Esophagus (tissue), 2 donors: ENCODE data around the gene ZBTB38. TPM values are rescaled to one million over a fixed set of nuclear protein-coding genes. Genes with fewer than 3 reads are reported as not detected.
A peak's percentile ranks its signal among the peaks of the same experiment; 100 is the strongest.

Experiments
- H3K27ac ChIP-seq, 2 donors: one replicate each; pipeline ENCODE4 v1.5.1; 2013; ENCODE audit warnings: low read depth in 2 of 2, mild to moderate bottlenecking in 2 of 2, inconsistent platforms in 1 of 2, low read length in 1 of 2, moderate library complexity in 1 of 2
- H3K27me3 ChIP-seq, 2 donors: one replicate each; pipeline ENCODE4 v1.6.1; 2013; ENCODE audit warnings: low read length in 2 of 2, control low read depth in 1 of 2, mild to moderate bottlenecking in 1 of 2; ENCODE audit not compliant: insufficient read depth in 2 of 2, control insufficient read depth in 1 of 2
- H3K36me3 ChIP-seq, 2 donors: one replicate each; pipeline ENCODE4 v1.6.1; 2013; ENCODE audit warnings: low read length in 1 of 2; ENCODE audit not compliant: control insufficient read depth in 2 of 2, insufficient read depth in 2 of 2
- H3K4me1 ChIP-seq, 2 donors: one replicate each; pipeline ENCODE4 v1.6.1; 2013; ENCODE audit warnings: low read length in 1 of 2; ENCODE audit not compliant: control insufficient read depth in 2 of 2, insufficient read depth in 2 of 2
- H3K4me3 ChIP-seq, 2 donors: one replicate each; pipeline ENCODE4 v1.5.1; 2013; ENCODE audit warnings: low read length in 2 of 2, mild to moderate bottlenecking in 2 of 2, low read depth in 1 of 2, moderate library complexity in 1 of 2
- H3K9me3 ChIP-seq, 2 donors: one replicate each; pipeline ENCODE4 v1.6.1; 2013; ENCODE audit warnings: mild to moderate bottlenecking in 2 of 2, low read depth in 1 of 2, low read length in 1 of 2, moderate library complexity in 1 of 2; ENCODE audit not compliant: control insufficient read depth in 2 of 2, insufficient read depth in 1 of 2
- WGBS, 2 donors: extraction: QIAGEN DNeasy Blood & Tissue Kit; methylation state at CpG; one replicate each; pipeline ENCODE4 v1.1.7; 2013; 5-methylcytosine and 5-hydroxymethylcytosine counted together
- polyA plus RNA-seq, 2 donors: library from polyadenylated mRNA; stranded (reverse); fragments of 200-250 nt; gene quantifications; one replicate each; pipeline ENCODE4 v1.2.3, GENCODE V29; 2013
- donor health status: healthy with polysubstance abuse.
- donor health status: Bipolar disorder and iron deficiency.

The ZBTB38 gene
- polyA plus RNA-seq, 2 donors, result 3.4 to 5.9 TPM

GRCh38 chr3:141384157-141384556, 15.9 kb downstream of the ZBTB38 start:
- no peaks in the 10 kb centered on the region for H3K36me3 ChIP-seq
- no peaks in the 10 kb centered on the region for H3K27me3 ChIP-seq
- H3K4me1 ChIP-seq, result peaks cover 0 to 2% of the 10 kb centered on the region in 2 donors
- no peaks in the 10 kb centered on the region for H3K9me3 ChIP-seq
- peak overlapping the region in 1 of 2 donors; percentile 29 for H3K4me3 ChIP-seq
- peak overlapping the region; percentile 31 to 42 for H3K27ac ChIP-seq
- WGBS, 2 donors, result 52 to 60% methylated on average over 4 of the region's 4 CpGs

- H3K36me3 ChIP-seq, result no peaks in the 10 kb centered on the region
- no peak overlapping the region for H3K4me3 ChIP-seq
- no peaks in the 10 kb centered on the region for H3K9me3 ChIP-seq
- peak overlapping the region in 1 of 2 donors; percentile 10 for H3K27ac ChIP-seq
- H3K27me3 ChIP-seq, result no peaks in the 10 kb centered on the region
- H3K4me1 ChIP-seq, result peaks cover 0 to 2% of the 10 kb centered on the region in 2 donors
- 91 to 92% methylated on average over 5 of the region's 5 CpGs for WGBS, 2 donors
Observed at GRCh38 chr3:141384575-141384974, 16.3 kb downstream of the ZBTB38 start.

DNA sequence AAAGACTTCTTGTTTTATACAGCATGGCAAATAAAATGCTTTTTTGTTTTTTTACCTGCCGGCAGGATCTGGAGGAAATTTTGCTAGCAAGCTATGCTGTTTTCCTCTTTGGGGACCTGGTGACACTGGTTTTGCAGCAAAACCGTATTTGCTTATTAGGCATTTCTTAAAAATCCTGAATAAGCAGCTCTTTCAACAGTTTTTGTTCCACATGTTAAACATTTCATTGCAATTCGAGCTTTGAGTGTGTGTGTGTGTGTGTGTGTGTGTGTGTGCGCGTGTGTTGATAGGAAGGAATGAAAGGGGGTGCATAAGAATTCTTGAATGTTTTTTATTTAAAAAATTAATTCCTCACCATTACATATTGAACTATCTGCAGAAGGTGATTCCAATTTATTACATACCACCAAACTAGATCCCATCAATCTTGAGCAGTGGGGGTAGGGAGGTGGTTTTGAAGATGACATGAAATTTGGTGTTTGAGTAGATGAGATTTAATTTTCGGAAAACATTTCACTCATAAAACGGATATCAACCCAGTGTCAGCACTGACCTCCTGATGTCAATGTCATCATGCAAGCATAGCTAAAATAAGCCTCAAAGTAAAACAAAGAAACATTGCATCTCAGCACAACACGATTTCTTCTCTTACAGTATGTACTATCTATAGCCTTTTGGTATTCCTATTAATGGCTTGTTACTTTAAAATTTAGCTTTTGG, 17.3 kb downstream of the ZBTB38 start:
- H3K9me3 ChIP-seq, result no peaks in the 10 kb centered on the region
- H3K36me3 ChIP-seq, result no peaks in the 10 kb centered on the region
- no peak overlapping the region for H3K27ac ChIP-seq
- H3K4me1 ChIP-seq, result peaks cover 0 to 2% of the 10 kb centered on the region in 2 donors
- no peaks in the 10 kb centered on the region for H3K27me3 ChIP-seq
- 58 to 65% methylated on average over 8 of the region's 8 CpGs for WGBS, 2 donors
- H3K4me3 ChIP-seq, result no peak overlapping the region

DNA sequence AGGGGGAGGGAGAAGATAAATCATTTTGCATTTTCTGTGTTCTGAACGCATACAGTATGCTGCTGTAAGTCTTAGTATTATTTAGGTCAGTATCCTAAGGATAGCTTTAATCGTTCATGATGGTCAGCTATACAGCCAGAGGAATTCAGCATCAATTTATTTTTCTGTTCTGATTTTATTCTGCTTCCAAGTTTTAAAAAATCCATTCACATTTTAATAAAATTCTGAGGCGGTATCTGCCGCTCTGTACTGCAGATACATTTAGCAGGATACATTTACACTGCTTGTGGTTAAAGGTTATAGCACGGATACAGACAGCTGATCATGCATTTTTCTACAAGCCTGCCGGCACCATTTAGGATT, 17.8 kb downstream of the ZBTB38 start:
- 66 to 69% methylated on average over 6 of the region's 6 CpGs for WGBS, 2 donors
- Histone ChIP-seq H3K36me3 (no peaks in the 10 kb centered on the region), H3K27ac (no peak overlapping the region), H3K9me3 (no peaks in the 10 kb centered on the region), H3K4me1 (peaks cover 0 to 2% of the 10 kb centered on the region in 2 donors), H3K4me3 (peak overlapping the region in 1 of 2 donors; percentile 19), H3K27me3 (no peaks in the 10 kb centered on the region)

DNA sequence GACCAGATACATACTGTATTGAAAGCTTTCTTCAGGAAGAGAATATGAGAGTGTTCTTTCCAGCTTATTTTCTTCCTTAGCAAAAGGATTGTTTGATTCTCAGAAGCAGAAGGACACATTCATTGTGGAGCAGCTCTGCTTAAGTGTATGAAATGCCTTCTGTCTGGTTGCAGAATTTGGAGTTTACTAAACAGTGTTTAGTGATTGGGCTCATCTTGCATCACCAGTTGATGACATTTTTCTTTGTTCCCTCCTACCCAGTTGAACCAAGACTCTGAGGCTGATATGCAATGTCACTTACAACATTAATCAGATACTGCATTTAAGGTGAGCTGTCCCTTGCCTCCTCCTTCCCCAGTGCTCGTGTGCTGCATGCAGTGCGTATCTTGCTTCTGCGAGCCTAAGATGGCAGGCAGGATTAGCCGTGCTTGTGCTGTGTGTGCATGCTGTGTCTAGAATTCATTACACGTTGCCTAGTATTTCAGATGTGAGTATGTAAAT, 18.4 kb downstream of the ZBTB38 start:
- Histone ChIP-seq H3K27ac (peak overlapping the region; percentile 14 to 22), H3K4me3 (peak overlapping the region; percentile 19 to 22), H3K27me3 (no peaks in the 10 kb centered on the region), H3K4me1 (peaks cover 0 to 4% of the 10 kb centered on the region in 2 donors), H3K9me3 (no peaks in the 10 kb centered on the region), H3K36me3 (no peaks in the 10 kb centered on the region)
- WGBS, 2 donors, result 55 to 77% methylated on average over 5 of the region's 5 CpGs

DNA sequence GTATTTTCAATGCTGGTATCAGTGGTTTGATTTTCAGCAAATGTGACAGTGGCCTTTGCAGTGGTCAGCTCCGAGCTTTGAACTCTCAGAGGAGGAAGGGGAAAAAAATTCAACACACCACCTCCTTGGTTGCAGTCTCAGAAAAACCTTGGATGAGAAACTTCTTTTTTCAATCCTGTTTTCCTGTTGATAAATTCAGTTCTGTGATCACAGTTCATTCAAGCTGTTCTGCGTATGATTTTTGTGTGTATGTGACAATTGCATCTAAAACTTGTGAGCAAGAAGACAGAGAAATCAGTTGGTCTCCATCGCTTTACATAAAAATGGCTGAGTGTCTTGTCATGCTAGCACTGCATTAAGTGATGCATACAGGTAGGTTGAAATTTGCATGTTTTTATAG, 19.2 kb downstream of the ZBTB38 start:
- WGBS, 2 donors, result 85 to 88% methylated on average over 3 of the region's 3 CpGs
- H3K36me3 ChIP-seq, result no peaks in the 10 kb centered on the region
- no peaks in the 10 kb centered on the region for H3K27me3 ChIP-seq
- H3K4me1 ChIP-seq, result peaks cover 0 to 4% of the 10 kb centered on the region in 2 donors
- H3K27ac ChIP-seq, result no peak overlapping the region
- no peaks in the 10 kb centered on the region for H3K9me3 ChIP-seq
- H3K4me3 ChIP-seq, result no peak overlapping the region

- H3K4me3 ChIP-seq, result no peak overlapping the region
- H3K36me3 ChIP-seq, result no peaks in the 10 kb centered on the region
- H3K27me3 ChIP-seq, result no peaks in the 10 kb centered on the region
- WGBS, 2 donors, result 51 to 58% methylated on average over 3 of the region's 3 CpGs
- peaks cover 0 to 5% of the 10 kb centered on the region in 2 donors for H3K4me1 ChIP-seq
- no peaks in the 10 kb centered on the region for H3K9me3 ChIP-seq
- H3K27ac ChIP-seq, result no peak overlapping the region
Observed at GRCh38 chr3:141388395-141388794, 20.1 kb downstream of the ZBTB38 start.

DNA sequence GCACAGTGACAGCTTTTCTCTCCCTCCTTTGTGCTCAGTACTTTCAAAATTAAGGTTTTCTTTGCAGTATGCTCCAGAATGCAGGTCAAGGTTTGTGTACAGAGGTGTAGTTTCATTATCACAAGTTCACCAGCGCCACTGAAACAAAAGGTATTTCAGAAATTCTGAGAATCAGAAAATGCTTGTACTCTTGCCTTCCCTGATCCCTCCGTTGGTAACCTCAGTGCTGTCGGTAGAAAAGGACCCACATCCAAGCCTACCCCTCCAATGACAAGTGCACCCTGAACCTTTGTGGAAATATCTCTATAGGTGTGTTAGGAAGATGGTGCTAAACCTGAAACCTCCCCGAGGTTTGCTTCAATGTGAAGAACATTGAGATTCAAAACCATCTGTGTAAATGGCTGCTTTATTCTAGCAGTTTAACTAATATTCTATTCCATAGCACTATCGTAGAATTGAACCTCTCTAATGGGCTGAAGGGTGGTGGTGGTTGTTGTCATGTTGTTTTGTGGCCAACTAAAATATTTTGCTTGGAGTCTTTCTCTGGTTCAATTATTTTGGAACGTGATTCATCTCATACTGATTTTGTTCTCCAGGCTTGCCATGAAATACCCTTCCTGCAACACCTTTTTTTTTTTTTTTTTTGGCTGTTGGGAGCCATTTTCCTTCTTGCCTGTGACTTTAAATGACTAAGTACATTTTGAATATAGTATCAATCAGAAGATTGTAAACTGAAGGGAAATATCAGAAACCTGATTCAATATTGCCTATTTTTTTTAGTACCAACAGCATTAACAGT, 20.7 kb downstream of the ZBTB38 start:
- H3K36me3 ChIP-seq, result no peaks in the 10 kb centered on the region
- WGBS, 2 donors, result 37 to 55% methylated on average over 6 of the region's 6 CpGs
- H3K4me1 ChIP-seq, result peaks cover 0 to 7% of the 10 kb centered on the region in 2 donors
- H3K27ac ChIP-seq, result peak overlapping the region; percentile 45 to 52
- no peaks in the 10 kb centered on the region for H3K27me3 ChIP-seq
- no peak overlapping the region for H3K4me3 ChIP-seq
- no peaks in the 10 kb centered on the region for H3K9me3 ChIP-seq

- Histone ChIP-seq H3K36me3 (no peaks in the 10 kb centered on the region), H3K4me1 (peaks cover 0 to 7% of the 10 kb centered on the region in 2 donors), H3K27me3 (no peaks in the 10 kb centered on the region), H3K27ac (no peak overlapping the region), H3K9me3 (no peaks in the 10 kb centered on the region), H3K4me3 (no peak overlapping the region)
- 85 to 90% methylated on average over 5 of the region's 5 CpGs for WGBS, 2 donors
Observed at GRCh38 chr3:141389703-141390102, 21.4 kb downstream of the ZBTB38 start.
